ENCODE results near the gene ATP5F1E.

DNA sequence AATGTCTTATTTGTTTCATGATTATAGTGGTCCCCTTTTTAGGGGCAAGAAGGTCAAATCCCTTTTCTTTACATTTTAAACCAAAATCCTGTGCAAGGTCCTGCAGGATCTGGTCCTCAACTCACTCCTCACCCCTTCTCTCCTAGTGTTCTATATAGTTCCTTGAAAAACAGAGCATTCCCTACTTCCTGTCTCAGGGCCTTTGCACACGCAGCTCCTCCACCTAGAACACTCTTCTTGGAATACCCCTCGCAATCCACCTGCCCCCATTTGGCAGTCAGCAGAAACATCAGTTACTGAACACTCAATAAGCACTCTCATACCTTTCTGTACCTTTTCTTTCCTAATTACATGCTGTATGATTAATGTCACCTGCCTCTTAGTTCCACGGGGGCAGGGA is 3.2 kb upstream of the ATP5F1E start:
- TF ChIP-seq, protein P1, sequence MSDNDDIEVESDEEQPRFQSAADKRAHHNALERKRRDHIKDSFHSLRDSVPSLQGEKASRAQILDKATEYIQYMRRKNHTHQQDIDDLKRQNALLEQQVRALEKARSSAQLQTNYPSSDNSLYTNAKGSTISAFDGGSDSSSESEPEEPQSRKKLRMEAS (IDR thresholded peaks at IDR 0.05): no peak
- TF ChIP-seq CEBPB (IDR thresholded peaks at IDR 0.05): no peak
- TF ChIP-seq TAF1 (IDR thresholded peaks at IDR 0.05; ENCODE audit: low read depth): no peak
- TF ChIP-seq TCF12 (IDR thresholded peaks at IDR 0.05; ENCODE audit: low read depth): no peak
- TF ChIP-seq EGR1 (IDR thresholded peaks at IDR 0.05): no peak
